ENCODE results near the gene CCER1.
A peak's percentile ranks its signal among the peaks of the same experiment; 100 is the strongest.

CCER1 gene

GRCh38 chr12:90965204-90965603 lies 10.2 kb upstream of the CCER1 start:
- DNase-seq (ENCODE audit: low read depth, low spot score) = no peak

- no peak for DNase-seq (ENCODE audit: low read depth, low spot score)
These were observed 9.6 kb upstream of the CCER1 start for GRCh38 chr12:90964616-90965015.

DNA sequence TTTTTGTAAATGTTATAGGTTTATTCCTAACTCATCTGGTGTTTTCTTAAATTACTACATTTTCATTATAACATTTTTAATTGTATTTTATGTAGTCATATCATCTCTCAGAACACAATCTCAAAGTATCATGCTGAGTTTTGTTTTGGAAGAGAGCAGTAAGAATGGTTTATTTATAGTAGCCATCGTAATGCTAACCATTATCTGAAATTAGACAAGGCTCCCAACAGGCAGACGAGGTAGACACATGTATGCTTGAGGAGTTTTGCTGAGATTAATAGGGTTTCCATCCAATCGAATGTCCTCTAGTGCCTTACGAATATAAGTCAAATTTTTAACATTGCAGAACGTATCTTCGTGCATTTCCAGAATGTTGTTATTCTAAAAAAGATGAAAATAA lies 9.0 kb upstream of the CCER1 start:
- no peak for DNase-seq (ENCODE audit: low read depth, low spot score)

DNA sequence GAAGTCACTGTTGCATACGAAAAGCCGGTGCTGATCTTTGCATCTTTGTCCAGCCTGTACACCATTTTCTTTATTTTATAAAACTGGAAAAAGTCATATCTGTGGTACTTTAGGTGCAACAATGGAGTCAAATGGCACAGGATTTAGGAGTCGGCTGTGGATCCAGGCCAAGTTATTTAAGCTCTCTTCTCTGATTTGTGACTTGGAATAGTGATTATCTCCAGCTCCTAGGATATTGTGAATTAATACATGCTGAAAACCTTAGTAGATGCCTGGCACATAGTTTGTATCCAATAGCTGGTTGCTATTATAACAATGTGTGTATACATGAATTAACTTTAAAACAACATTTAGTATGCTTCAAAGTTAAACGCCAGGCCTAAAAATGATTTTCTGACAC lies 6.2 kb upstream of the CCER1 start:
- no peak for DNase-seq (ENCODE audit: low read depth, low spot score)

DNA sequence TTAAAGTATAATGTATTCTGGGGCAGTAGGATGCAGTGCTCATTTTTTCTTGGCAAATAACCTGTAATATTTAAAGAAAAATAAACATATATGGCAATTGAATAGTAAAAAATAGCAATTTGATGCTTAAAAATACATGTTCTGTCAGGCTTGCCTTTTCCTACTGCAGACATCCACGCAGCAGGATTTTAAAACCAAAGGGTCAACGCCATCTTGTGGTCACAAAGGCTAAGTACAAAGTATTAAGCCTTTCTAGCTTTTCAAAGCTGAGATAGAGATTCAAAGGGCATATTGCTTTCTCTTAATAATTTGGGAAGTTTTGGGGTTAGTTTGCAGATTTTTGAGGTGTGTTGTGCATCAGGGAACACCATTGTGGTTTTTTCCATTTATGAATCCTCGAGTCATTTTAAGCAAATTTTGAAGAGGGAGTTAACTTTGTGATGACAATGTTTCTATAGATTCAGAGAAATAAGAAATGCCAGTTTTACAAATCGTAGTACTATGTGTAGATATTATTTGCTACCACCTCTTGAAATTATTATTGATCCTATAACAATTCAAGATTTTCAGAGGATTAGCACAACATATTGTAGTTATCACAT lies 4.7 kb upstream of the CCER1 start:
- peak; percentile 67 for DNase-seq (ENCODE audit: low read depth, low spot score)

DNA sequence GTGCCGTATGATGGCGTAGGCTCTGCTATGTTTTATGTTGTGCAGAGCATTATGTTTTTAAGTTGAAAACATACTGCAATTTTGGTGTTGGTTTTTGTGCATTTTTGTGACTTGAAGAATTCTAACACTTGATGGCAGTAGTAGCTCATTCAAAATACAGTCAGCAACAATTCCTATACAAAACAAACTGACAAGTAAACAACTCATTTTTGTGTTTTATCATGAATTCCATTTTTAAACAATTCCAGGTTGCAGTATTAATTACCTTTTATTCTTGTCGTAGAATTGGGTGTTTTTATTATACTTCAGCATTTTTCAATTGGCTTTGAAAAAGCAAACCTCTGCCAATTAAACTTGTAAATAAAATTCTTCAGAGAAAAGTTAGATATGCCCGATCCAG lies 4.1 kb upstream of the CCER1 start:
- peak; percentile 18 for DNase-seq (ENCODE audit: low read depth, low spot score)

DNA sequence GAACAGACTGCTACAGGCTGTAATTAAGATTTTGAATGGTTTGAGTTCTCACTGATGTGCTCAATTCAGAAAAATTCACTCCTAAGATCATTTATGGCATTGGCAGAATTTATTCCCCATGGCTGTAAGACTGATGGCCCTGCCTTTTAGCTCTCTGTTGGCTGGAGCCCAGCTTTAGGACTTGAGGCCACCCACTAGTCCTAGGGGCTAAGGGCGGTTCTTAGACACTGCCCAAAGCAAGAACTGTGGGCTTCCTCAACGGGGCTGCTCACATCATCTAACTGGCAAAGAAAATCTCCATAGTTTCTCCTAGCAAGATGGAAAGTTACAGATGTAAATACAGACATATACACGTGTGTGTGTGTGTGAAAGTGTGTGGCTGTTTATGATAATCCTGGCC lies 3.4 kb upstream of the CCER1 start:
- no peak for DNase-seq (ENCODE audit: low read depth, low spot score)

DNA sequence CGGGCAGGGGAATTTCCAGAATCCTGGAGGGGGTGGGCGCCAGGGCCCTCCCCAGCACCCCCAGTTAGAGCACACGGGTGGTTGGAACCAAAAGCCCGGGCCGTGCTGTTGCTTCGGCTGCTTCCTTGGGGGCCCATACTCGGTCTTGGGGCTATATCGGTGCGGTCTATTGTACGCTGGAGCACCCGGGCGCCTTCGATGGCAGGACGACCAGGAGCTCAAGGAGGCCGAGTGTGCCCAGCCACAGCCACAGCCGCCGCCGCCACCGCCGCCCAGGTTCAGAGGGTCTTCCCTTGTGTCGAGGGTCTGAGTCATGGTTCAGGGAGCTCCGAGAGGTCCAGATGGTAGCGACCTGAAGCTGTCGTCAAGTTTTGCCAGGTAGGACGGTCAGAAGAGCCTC lies 548 bp downstream of the CCER1 start:
- DNase-seq (ENCODE audit: low read depth, low spot score) = no peak

GRCh38 chr12:90953956-90954421 lies 987 bp downstream of the CCER1 start:
- no peak for DNase-seq (ENCODE audit: low read depth, low spot score)

DNA sequence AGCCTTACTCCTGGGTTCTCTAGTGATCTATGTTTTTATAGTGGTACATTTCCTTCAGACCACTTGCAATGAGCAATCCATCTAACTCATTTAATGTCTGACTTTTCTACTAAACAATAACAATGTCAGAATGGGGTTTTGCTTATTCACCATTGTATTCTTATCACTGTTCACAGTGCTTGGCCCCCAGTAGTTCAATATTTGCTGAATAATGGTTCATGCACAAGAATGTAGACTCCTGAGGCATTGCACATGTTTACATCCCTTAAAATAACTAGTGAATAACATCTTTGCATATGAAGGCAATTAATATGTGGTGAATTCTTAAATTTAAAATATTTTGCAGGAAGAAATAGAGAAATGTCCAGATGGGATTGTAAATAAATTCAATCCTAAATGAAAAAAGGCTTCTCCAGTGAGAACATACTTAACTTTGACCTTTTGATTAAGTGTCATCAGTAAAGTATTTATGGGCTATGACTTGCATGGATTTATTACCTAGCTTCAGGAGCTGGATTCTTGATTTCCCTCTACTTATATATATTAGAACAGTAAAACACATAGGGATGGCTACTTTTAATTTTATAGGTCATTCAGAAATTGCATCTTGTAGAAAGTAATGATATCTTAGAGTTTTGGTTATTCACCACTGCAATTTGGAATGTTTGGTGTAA lies 3.4 kb downstream of the CCER1 start:
- no peak for DNase-seq (ENCODE audit: low read depth, low spot score)

GRCh38 chr12:90947869-90948268 lies 7.1 kb downstream of the CCER1 start:
- no peak for DNase-seq (ENCODE audit: low read depth, low spot score)

- DNase-seq (ENCODE audit: low read depth, low spot score) = peak; percentile 11
These were observed 9.8 kb downstream of the CCER1 start for GRCh38 chr12:90945070-90945649.

GRCh38 chr12:90943255-90943654 lies 11.7 kb downstream of the CCER1 start:
- DNase-seq (ENCODE audit: low read depth, low spot score) = no peak

- peak; percentile 61 for DNase-seq (ENCODE audit: low read depth, low spot score)
These were observed 14.0 kb downstream of the CCER1 start for GRCh38 chr12:90940872-90941499.

GRCh38 chr12:90939382-90939781 lies 15.6 kb downstream of the CCER1 start:
- DNase-seq (ENCODE audit: low read depth, low spot score) = no peak

DNA sequence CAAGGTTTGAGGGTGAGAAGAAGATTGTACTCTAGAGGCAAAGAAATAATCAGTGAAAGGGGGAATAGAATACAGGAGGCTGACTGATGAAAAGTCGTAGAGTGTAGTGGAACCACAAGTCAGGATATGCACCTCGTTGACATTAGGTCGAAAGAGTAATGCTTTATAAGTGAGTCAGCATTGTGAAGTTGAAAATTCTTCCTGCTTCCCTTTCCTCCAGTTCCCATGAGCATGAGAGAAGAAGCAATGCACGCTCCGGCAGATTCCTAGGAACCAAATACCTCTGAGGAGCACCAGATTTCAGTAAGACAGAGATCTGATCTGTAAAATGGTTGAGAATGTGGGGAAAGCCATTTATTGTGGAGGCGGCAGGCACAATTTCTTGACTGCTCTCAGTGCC lies 16.5 kb downstream of the CCER1 start:
- DNase-seq (ENCODE audit: low read depth, low spot score) = peak; percentile 51

DNA sequence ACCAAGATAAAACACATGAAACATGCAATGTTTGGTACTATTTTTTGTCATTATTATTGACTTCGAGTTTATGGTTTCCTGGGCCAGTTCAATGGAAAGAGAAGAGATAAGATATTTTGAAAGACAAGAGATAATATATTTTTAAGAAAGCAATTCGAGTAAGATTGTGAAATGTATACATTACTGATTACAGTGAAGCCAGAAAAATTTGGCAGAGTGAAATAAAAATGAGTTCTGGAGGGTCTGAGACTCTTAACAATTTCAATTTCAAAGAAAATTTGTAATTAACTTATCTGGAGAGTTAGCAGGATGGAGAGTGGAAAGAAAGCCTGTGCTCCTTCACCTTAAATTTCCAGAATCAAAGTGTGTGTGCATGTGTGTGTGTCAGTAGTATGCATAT lies 17.3 kb downstream of the CCER1 start:
- no peak for DNase-seq (ENCODE audit: low read depth, low spot score)

GRCh38 chr12:90936230-90937005 lies 18.6 kb downstream of the CCER1 start:
- DNase-seq (ENCODE audit: low read depth, low spot score) = no peak

- no peak for DNase-seq (ENCODE audit: low read depth, low spot score)
These were observed 29.4 kb downstream of the CCER1 start for GRCh38 chr12:90925562-90925961.

- DNase-seq (ENCODE audit: low read depth, low spot score) = no peak
These were observed 30.6 kb downstream of the CCER1 start for GRCh38 chr12:90924406-90924805.

DNA sequence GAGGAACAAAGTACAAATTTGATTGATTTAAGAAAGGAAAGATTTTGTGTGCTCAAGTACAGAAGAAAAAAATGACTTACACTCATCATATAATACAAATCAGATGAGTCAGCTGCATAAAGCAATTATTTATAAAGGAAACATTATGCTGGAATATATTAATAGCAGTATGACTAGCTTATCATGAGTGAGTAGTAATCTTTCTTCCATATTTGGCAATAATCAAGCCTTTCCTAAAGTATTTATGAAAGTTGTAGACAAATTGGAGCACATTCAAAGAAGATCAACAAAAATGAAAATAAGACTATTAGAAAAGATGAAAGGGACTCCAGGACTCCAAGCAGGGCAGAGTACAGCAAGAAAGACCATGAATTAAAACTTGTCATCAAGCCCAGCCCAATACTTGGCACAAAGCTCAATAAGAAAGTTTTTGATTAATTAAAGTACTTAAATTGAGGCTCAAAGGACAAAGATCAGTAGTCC lies 32.8 kb downstream of the CCER1 start:
- no peak for DNase-seq (ENCODE audit: low read depth, low spot score)

DNA sequence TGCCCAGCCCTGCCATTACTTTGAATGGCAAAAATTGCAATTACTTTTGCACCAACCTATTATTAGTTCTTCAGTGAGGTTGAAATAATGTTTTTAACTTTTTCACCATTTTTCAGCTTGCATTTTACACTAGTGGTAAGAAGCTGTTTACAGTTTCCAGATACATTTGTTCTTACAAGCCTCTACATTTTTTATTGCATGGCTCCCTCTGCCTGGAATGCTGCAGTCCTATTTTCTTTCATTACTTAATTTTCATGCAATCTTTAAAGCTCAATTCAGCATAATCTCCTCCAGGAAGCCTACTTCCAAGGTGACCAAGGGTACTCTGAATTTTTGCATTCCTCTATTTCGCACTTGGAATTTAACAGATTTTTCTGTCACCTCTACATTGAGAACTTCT lies 33.4 kb downstream of the CCER1 start:
- DNase-seq (ENCODE audit: low read depth, low spot score) = no peak
